Measurements from ENCODE around the gene PICALM.

DNA sequence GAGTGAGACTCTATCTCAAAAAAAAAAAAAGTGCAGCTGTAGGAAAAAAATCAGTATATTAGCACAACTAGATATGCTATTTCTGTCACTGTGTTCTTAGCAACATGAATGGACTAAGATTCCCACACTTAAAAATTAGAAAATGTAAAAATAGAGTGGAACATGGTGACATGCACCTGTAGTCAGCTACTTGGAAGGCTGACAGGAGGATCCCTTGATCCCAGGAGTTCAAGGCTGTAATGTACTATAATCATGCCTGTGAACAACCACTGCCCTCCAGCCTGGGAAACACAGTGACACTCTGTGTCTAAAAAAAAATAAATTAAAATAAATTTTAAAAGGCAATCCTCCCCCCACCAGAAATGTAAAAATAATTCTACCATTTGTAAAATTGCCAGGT is 29.8 kb downstream of the PICALM start:
- TF ChIP-seq, protein P1, sequence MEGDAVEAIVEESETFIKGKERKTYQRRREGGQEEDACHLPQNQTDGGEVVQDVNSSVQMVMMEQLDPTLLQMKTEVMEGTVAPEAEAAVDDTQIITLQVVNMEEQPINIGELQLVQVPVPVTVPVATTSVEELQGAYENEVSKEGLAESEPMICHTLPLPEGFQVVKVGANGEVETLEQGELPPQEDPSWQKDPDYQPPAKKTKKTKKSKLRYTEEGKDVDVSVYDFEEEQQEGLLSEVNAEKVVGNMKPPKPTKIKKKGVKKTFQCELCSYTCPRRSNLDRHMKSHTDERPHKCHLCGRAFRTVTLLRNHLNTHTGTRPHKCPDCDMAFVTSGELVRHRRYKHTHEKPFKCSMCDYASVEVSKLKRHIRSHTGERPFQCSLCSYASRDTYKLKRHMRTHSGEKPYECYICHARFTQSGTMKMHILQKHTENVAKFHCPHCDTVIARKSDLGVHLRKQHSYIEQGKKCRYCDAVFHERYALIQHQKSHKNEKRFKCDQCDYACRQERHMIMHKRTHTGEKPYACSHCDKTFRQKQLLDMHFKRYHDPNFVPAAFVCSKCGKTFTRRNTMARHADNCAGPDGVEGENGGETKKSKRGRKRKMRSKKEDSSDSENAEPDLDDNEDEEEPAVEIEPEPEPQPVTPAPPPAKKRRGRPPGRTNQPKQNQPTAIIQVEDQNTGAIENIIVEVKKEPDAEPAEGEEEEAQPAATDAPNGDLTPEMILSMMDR (IDR thresholded peaks at IDR 0.05) = no peak
- no peak for TF ChIP-seq POLR2A (IDR thresholded peaks at IDR 0.05)
